ENCODE measurements around the gene USP35.

GRCh38 chr11:78212586-78213371, 24.1 kb downstream of the USP35 start:
- TF ChIP-seq CTCF (IDR thresholded peaks at IDR 0.05; ENCODE audit: insufficient read depth, low read length, poor library complexity, severe bottlenecking), result no peak
- TF ChIP-seq EZH2phosphoT487 (conservative IDR thresholded peaks at IDR 0.05; ENCODE audit: low read length), result no peak
